ENCODE data around the gene TMEM120B. TPM values are rescaled to one million over a fixed set of nuclear protein-coding genes. Genes with fewer than 3 reads are reported as not detected.
"Not testable (repeated sequence)": the region's sequence is repeated elsewhere in the genome, so short reads cannot be mapped to it uniquely, and the experiment has no call there.

The TMEM120B gene
- total and polyA plus RNA-seq, 4 donors: 1.5 to 12.0 (median 9.1) TPM

- ATAC-seq (ENCODE audit: low FRiP score): peak; percentile 27
- Histone ChIP-seq H3K27ac (ENCODE audit: low read depth in 1 of 2, low read length in 2 of 2) (no peak overlapping the region), H3K27me3 (ENCODE audit: control insufficient read depth in 1 of 2, insufficient read depth in 2 of 2, low read length in 1 of 2) (no peaks in the 10 kb centered on the region), H3K4me1 (ENCODE audit: control insufficient read depth in 1 of 2, insufficient read depth in 2 of 2, low read length in 2 of 2) (no peaks in the 10 kb centered on the region), H3K36me3 (ENCODE audit: control insufficient read depth in 1 of 2, insufficient read depth in 2 of 2, low read length in 1 of 2) (no peaks in the 10 kb centered on the region), H3K4me3 (ENCODE audit: low read length in 2 of 2) (peak overlapping the region; percentile 42 to 80), H3K9me3 (ENCODE audit: control insufficient read depth, low read length) (no peaks in the 10 kb centered on the region)
- intact Hi-C loops (cut with DNase I): loop anchor here (5.0 to 10.0 kb wide), 3 partner anchors 39 to 181 kb away; no protein-coding TSS in a partner anchor
- WGBS, 2 donors: 10 to 12% methylated on average over 14 of the region's 14 CpGs
- peak in 1 of 2 donors; percentile 53 for DNase-seq
Observed at GRCh38 chr12:121713257-121713777, 765 bp downstream of the TMEM120B start.

GRCh38 chr12:121713793-121714192 lies 1.2 kb downstream of the TMEM120B start:
- Histone ChIP-seq H3K4me3 (ENCODE audit: low read length in 2 of 2) (no peak overlapping the region), H3K27ac (ENCODE audit: low read depth in 1 of 2, low read length in 2 of 2) (no peak overlapping the region), H3K36me3 (ENCODE audit: control insufficient read depth in 1 of 2, insufficient read depth in 2 of 2, low read length in 1 of 2) (no peaks in the 10 kb centered on the region), H3K9me3 (ENCODE audit: control insufficient read depth, low read length) (no peaks in the 10 kb centered on the region), H3K4me1 (ENCODE audit: control insufficient read depth in 1 of 2, insufficient read depth in 2 of 2, low read length in 2 of 2) (no peaks in the 10 kb centered on the region), H3K27me3 (ENCODE audit: control insufficient read depth in 1 of 2, insufficient read depth in 2 of 2, low read length in 1 of 2) (no peaks in the 10 kb centered on the region)
- intact Hi-C loops (cut with DNase I): loop anchor here (5.0 to 10.0 kb wide), 3 partner anchors 39 to 181 kb away; no protein-coding TSS in a partner anchor
- WGBS, 2 donors: 58 to 62% methylated on average over 6 of the region's 6 CpGs
- ATAC-seq (ENCODE audit: low FRiP score) (no peak), DNase-seq (no peak)

GRCh38 chr12:121715055-121715454 lies 2.5 kb downstream of the TMEM120B start:
- H3K4me3 ChIP-seq (ENCODE audit: low read length in 2 of 2); H3K27ac ChIP-seq (ENCODE audit: low read depth in 1 of 2, low read length in 2 of 2); ATAC-seq (ENCODE audit: low FRiP score); H3K9me3 ChIP-seq (ENCODE audit: control insufficient read depth, low read length); DNase-seq; H3K4me1 ChIP-seq (ENCODE audit: control insufficient read depth in 1 of 2, insufficient read depth in 2 of 2, low read length in 2 of 2); H3K36me3 ChIP-seq (ENCODE audit: control insufficient read depth in 1 of 2, insufficient read depth in 2 of 2, low read length in 1 of 2); H3K27me3 ChIP-seq (ENCODE audit: control insufficient read depth in 1 of 2, insufficient read depth in 2 of 2, low read length in 1 of 2): not testable (repeated sequence)
- WGBS, 2 donors: 97% methylated on average over 7 of the region's 7 CpGs
- intact Hi-C loops (cut with DNase I): loop anchor here in 1 of 2 donors (5.0 to 10.0 kb wide), 2 partner anchors 47 to 180 kb away; no protein-coding TSS in a partner anchor

- Histone ChIP-seq H3K27me3 (ENCODE audit: control insufficient read depth in 1 of 2, insufficient read depth in 2 of 2, low read length in 1 of 2) (no peaks in the 10 kb centered on the region), H3K9me3 (ENCODE audit: control insufficient read depth, low read length) (no peaks in the 10 kb centered on the region), H3K4me3 (ENCODE audit: low read length in 2 of 2) (no peak overlapping the region), H3K36me3 (ENCODE audit: control insufficient read depth in 1 of 2, insufficient read depth in 2 of 2, low read length in 1 of 2) (no peaks in the 10 kb centered on the region), H3K27ac (ENCODE audit: low read depth in 1 of 2, low read length in 2 of 2) (no peak overlapping the region), H3K4me1 (ENCODE audit: control insufficient read depth in 1 of 2, insufficient read depth in 2 of 2, low read length in 2 of 2) (no peaks in the 10 kb centered on the region)
- intact Hi-C loops (cut with DNase I): loop anchor here in 1 of 2 donors (5.0 to 10.0 kb wide), 2 partner anchors 46 to 179 kb away; no protein-coding TSS in a partner anchor
- ATAC-seq (ENCODE audit: low FRiP score) (no peak), DNase-seq (no peak)
- WGBS, 2 donors: 77 to 78% methylated on average over 6 of the region's 6 CpGs
Observed at GRCh38 chr12:121715862-121716435, 3.4 kb downstream of the TMEM120B start.

- Histone ChIP-seq H3K27ac (ENCODE audit: low read depth in 1 of 2, low read length in 2 of 2) (no peak overlapping the region), H3K4me1 (ENCODE audit: control insufficient read depth in 1 of 2, insufficient read depth in 2 of 2, low read length in 2 of 2) (no peaks in the 10 kb centered on the region), H3K27me3 (ENCODE audit: control insufficient read depth in 1 of 2, insufficient read depth in 2 of 2, low read length in 1 of 2) (no peaks in the 10 kb centered on the region), H3K36me3 (ENCODE audit: control insufficient read depth in 1 of 2, insufficient read depth in 2 of 2, low read length in 1 of 2) (no peaks in the 10 kb centered on the region), H3K4me3 (ENCODE audit: low read length in 2 of 2) (no peak overlapping the region), H3K9me3 (ENCODE audit: control insufficient read depth, low read length) (no peaks in the 10 kb centered on the region)
- intact Hi-C loops (cut with DNase I): loop anchor here in 1 of 2 donors (5.0 to 10.0 kb wide), 2 partner anchors 45 to 178 kb away; no protein-coding TSS in a partner anchor
- DNase-seq (no peak), ATAC-seq (ENCODE audit: low FRiP score) (no peak)
- 87 to 88% methylated on average over 10 of the region's 10 CpGs for WGBS, 2 donors
Observed at GRCh38 chr12:121717041-121717699, 4.6 kb downstream of the TMEM120B start.

- Histone ChIP-seq H3K27me3 (ENCODE audit: control insufficient read depth in 1 of 2, insufficient read depth in 2 of 2, low read length in 1 of 2) (no peaks in the 10 kb centered on the region), H3K4me1 (ENCODE audit: control insufficient read depth in 1 of 2, insufficient read depth in 2 of 2, low read length in 2 of 2) (no peaks in the 10 kb centered on the region), H3K36me3 (ENCODE audit: control insufficient read depth in 1 of 2, insufficient read depth in 2 of 2, low read length in 1 of 2) (no peaks in the 10 kb centered on the region), H3K4me3 (ENCODE audit: low read length in 2 of 2) (no peak overlapping the region), H3K27ac (ENCODE audit: low read depth in 1 of 2, low read length in 2 of 2) (no peak overlapping the region), H3K9me3 (ENCODE audit: control insufficient read depth, low read length) (no peaks in the 10 kb centered on the region)
- intact Hi-C loops (cut with DNase I): loop anchor here in 1 of 2 donors (5.0 to 10.0 kb wide), 2 partner anchors 44 to 176 kb away; no protein-coding TSS in a partner anchor
- ATAC-seq (ENCODE audit: low FRiP score) (no peak), DNase-seq (no peak)
- WGBS, 2 donors: 94 to 97% methylated on average over 3 of the region's 3 CpGs
Observed at GRCh38 chr12:121718653-121719239, 6.2 kb downstream of the TMEM120B start.

GRCh38 chr12:121719926-121720414 lies 7.4 kb downstream of the TMEM120B start:
- H3K36me3 ChIP-seq (ENCODE audit: control insufficient read depth in 1 of 2, insufficient read depth in 2 of 2, low read length in 1 of 2): no peaks in the 10 kb centered on the region
- ATAC-seq (ENCODE audit: low FRiP score) (no peak), DNase-seq (no peak)
- no peaks in the 10 kb centered on the region for H3K27me3 ChIP-seq (ENCODE audit: control insufficient read depth in 1 of 2, insufficient read depth in 2 of 2, low read length in 1 of 2)
- no peaks in the 10 kb centered on the region for H3K9me3 ChIP-seq (ENCODE audit: control insufficient read depth, low read length)
- WGBS, 2 donors: 52 to 57% methylated on average over 14 of the region's 14 CpGs
- H3K27ac ChIP-seq (ENCODE audit: low read depth in 1 of 2, low read length in 2 of 2): no peak overlapping the region
- H3K4me1 ChIP-seq (ENCODE audit: control insufficient read depth in 1 of 2, insufficient read depth in 2 of 2, low read length in 2 of 2): no peaks in the 10 kb centered on the region
- H3K4me3 ChIP-seq (ENCODE audit: low read length in 2 of 2): no peak overlapping the region
- intact Hi-C loops (cut with DNase I): loop anchor here in 1 of 2 donors (5.0 to 10.0 kb wide), 2 partner anchors 42 to 175 kb away; no protein-coding TSS in a partner anchor

GRCh38 chr12:121720762-121721161 lies 8.2 kb downstream of the TMEM120B start:
- Histone ChIP-seq H3K9me3 (ENCODE audit: control insufficient read depth, low read length) (no peaks in the 10 kb centered on the region), H3K27me3 (ENCODE audit: control insufficient read depth in 1 of 2, insufficient read depth in 2 of 2, low read length in 1 of 2) (no peaks in the 10 kb centered on the region), H3K4me3 (ENCODE audit: low read length in 2 of 2) (no peak overlapping the region), H3K27ac (ENCODE audit: low read depth in 1 of 2, low read length in 2 of 2) (no peak overlapping the region), H3K36me3 (ENCODE audit: control insufficient read depth in 1 of 2, insufficient read depth in 2 of 2, low read length in 1 of 2) (no peaks in the 10 kb centered on the region), H3K4me1 (ENCODE audit: control insufficient read depth in 1 of 2, insufficient read depth in 2 of 2, low read length in 2 of 2) (no peaks in the 10 kb centered on the region)
- DNase-seq (no peak), ATAC-seq (ENCODE audit: low FRiP score) (no peak)
- intact Hi-C loops (cut with DNase I): no loop called here
- WGBS, 2 donors: 97% methylated on average over 5 of the region's 5 CpGs

Measured in aorta (tissue), 5 donors.